HG02571 (cell line): Measurements from ENCODE around the gene CCDC187.
"Not testable (repeated sequence)": the region's sequence is repeated elsewhere in the genome, so short reads cannot be mapped to it uniquely, and the experiment has no call there.

Source experiments
- ATAC-seq: cut with Tn5 transposase; IDR thresholded peaks from one replicate; pipeline ENCODE4 v1.9.1; 2021; ENCODE audit warnings: mild to moderate bottlenecking, moderate library complexity; ENCODE audit not compliant: unreplicated experiment

Gene CCDC187

DNA sequence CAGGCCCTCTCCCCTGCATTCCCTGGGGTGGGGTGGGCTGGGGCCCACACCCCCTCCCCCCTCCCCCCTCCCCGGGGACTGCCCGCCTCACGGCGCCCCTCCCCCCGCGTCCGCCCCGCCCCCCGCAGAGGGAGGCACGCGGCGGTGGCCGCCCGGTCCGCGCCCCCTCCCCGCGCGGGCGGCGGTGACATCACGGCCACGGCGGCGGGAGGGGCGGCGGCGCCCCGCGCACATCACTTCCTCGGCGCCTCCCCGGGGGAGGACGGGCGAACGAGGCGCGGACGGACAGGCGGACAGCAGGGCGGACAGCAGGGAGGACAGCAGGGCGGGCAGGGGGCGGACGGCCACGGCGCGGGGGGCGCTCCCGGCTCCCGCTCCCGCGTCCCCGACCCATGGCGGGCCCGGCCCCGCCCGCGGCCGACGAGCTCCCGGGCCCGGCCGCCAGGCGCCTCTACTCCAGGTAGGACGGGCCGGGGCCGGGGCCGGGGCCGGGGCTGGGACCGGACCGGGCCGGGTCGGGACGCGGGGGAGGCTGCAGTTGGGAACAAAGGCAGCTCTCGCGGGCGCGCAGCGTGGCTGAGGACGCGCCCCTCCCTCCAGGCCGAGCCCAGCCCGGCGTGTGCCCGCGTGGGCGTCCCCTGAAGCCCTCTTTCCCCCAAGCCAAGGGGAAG, 23.5 kb upstream of the CCDC187 start, which contains the start of gene GPSM1:
Gene GPSM1, plus strand, starts transcription at position 236 of the 671 bp plus-strand sequence. Its CDS starts 157 bp downstream, at position 393.
- no peak for ATAC-seq

DNA sequence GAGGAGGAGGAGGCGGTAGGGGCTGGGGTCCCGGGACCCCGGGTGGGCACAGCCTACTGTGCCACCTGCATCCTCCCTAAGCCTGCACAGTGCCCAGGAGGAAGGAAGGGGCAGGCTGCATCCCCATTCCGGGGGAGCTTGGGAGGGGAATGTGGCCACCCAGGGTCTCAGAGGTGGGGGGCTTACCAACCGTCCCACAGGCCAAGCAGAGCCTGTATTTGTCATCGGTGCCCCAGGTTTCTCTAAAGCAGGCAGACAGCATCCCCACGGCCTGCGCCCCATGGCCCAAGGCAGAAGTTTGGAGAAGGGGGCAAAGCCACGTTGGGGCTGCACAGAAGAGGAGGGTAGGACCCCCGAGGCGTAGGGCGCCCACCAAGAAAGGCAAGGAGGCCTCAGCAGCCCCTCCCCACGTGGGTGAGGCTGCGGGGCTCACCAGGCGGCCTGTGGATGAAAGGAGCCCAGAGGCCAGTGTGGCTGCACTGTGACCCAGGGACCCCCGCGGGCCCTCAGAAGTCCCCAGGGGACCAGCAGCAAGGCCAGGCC, 22.9 kb upstream of the CCDC187 start:
- ATAC-seq: no peak

DNA sequence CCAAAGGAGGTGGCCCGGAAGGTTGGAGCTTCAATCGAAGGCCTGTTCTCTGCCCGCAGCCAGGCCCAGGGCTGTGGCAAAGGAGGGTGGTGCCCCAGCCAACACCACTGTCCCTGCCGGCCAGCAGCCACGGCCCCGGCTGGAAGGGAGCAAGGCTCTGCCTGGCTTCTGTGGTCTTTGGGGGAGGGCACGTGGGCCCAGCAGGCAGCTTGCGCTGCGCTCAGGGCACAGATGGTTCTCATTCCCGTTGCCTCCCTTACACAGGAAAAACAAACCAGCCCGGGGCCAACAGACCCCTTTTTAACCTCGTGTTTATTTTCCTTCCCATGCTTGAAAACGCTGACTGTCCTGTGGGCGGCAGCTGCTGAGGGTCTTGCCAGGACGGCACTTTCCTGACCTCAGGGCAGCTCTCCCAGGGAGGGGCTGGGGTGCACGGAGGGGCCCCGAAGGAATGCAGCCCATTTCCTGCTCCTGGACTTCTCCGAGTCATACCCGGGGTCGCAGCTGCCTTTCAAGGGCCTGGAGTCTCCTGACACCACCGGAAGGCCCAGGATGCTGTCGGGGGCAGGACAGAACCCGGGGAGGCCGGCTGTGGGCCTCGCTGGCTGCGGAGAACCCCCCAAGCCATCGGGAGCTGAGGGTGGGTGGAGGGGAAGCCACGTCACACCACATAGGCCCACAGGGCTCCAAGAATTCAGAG, 22.3 kb upstream of the CCDC187 start:
- ATAC-seq: no peak

DNA sequence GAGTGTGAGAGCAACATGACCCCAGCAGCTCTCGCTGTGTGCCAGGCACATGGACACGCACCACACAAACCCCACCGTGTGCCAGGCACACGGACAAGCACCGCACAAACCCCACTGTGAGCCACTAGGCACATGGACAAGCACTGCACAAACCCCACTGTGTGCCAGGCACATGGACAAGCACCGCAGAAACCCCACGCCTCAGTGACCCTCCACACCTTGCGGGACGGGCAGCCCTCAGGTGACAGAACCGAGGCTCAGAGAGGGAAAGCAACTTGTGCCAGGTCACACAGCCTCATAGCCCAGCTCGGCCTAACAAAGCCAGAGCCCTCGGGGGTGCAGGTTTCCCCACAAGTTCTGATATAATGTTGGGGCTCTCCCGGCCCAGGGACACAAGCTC, 21.5 kb upstream of the CCDC187 start:
- ATAC-seq: no peak

DNA sequence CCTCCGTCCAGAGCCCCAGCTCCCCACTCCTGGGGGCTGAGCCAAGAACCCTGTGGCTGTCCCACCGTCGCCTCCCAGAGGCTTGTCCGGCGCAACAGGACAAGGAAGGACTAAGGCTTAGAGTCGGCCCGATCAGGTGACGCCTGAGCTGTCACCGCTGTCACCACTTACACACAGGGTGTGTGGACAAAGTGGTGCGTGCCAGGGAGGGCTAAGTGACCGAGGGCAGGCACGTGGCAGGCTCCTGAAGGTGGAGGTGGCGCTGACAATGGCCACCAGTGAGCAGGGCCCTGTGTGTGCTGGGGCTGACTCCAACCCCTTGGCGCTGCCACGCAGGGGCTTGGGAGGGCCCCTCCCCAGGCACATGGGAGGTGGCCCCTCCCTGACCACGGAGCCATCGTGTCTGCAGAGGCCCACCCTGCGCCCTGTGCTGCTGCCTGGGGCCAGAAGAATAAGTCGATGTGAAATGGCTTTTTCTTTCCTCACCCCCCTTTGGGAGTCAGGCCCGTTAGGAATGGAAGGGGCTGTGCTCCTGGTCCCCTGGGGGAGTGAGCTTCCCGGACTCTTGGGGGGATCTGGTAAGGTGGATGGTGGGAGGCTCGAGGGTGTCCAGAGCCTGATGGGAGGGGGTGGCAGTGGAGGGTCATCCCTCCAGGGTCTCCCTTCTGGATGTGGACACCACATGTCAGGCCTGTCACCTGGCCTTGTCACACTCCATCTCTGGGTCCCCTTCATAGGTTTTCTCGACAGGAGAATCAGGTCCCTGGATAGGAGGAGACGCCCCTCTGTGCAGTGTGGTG, 20.8 kb upstream of the CCDC187 start:
- ATAC-seq: no peak

DNA sequence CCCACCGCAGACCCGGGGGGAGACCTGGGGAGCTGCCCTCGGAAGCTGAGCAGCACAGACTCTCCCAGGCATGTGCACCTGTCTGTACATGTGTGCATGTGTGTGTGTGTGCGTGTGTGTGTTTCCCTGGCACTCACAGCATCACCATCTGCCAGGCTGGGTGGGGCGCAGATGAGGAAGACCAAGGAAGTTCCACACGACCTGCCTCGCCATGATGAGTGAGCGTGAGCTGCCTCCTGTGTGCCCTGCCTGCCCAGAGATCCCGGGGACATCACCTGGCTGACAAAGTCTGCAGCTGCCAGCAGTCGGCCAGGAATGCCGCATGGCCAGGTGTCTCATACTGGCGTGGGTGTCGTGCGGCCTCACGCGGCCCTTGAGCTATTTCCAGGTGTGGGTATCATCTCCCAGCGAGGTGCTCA, 19.5 kb upstream of the CCDC187 start:
- no peak for ATAC-seq

DNA sequence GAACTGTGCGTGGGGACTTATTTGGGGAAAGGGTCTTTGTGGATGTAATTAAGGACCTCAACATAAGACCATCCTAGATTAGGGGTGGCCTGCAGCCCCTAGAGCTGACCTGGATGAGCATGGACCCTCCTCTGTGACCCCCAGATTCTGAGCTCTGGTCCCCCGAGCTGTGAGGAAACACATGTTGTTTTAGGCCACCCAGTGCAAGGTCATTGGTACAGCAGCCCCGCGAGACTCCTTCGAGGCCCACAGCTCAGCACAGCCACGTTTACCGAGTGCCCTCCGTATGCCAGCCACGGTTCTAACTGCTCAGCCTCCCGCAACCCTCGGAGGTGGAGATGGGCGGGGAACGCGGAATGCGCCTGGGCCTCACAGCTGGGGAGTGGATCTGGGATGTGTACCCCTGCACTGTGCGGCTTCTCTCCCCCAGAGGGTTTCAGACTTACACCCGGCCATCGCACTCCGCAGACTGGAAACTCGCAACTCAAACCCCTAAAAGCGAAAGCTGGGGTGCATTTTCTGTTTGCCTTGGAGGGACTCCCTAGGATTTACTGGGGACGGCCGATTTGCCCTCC, 18.9 kb upstream of the CCDC187 start:
- no peak for ATAC-seq

DNA sequence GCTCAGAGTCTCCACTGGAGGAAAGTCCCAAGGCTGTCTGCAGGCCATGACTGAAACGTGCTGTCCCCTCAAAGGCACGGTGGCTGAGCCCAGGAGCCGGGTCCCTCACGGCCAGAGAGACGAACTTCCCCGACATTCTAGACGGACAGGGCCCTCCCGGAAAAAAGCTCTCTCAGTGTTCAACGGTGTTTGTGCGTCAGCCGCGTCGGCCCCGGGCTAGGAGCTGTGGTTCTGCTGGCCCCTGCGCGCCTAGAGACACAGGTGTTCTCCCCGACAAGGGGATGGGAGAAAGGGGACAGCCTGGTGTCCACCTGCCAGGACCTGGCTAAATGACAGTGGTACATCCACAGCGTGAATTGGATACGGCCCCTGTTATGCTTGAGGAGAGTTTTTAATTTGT, 17.7 kb upstream of the CCDC187 start:
- ATAC-seq: no peak

DNA sequence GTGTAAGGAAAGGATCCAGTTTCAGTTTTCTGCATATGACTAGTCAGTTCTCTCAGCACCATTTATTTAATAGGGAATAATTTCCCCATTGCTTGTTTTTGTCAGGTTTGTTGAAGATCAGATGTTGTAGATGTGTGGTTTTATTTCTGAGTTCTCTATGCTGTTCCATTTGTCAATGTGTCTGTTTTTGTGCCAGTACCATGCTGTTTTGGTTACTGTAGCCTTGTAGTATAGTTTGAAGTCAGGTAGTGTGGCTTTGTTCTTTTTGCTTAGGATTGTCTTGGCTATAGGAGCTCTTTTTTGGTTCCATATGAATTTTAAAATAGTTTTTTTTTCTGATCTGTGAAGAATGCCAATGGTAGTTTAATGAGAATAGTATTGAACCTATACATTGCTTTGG, 17.1 kb upstream of the CCDC187 start:
- not testable (repeated sequence) for ATAC-seq

DNA sequence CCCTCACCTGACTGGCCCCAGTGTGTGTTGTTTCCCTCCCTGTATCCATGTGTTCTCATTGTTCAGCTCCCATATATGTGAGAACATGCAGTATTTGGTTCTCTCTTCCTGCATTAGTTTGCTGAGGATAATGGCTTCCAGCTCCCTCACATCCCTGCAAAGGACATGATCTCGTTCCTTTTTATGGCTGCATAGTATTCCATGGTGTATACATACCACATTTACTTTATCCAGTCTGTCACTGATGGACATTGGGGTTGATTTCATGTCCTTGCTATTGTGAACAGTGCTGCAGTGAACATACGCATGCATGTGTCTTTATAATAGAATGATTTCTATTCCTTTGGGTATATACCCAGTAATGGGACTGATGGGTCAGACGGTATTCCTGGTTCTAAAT, 16.1 kb upstream of the CCDC187 start:
- not testable (repeated sequence) for ATAC-seq

DNA sequence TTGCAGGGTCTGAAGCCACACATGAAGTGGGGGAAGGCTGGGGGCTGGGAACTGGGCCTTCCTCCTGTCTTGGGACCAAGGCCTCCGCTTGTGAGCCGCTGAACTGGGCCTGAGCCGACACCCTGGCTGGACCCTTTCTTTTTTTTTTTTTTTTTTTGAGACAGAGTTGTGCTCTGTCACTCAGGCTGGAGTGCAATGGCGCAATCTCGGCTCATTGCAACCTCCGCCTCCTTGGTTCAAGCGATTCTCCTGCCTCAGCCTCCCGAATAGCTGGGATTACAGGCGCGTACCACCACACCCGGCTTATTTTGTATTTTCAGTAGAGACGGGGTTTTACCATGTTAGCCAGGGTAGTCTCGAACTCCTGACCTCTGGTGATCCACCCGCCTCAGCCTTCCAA, 15.3 kb upstream of the CCDC187 start:
- not testable (repeated sequence) for ATAC-seq

DNA sequence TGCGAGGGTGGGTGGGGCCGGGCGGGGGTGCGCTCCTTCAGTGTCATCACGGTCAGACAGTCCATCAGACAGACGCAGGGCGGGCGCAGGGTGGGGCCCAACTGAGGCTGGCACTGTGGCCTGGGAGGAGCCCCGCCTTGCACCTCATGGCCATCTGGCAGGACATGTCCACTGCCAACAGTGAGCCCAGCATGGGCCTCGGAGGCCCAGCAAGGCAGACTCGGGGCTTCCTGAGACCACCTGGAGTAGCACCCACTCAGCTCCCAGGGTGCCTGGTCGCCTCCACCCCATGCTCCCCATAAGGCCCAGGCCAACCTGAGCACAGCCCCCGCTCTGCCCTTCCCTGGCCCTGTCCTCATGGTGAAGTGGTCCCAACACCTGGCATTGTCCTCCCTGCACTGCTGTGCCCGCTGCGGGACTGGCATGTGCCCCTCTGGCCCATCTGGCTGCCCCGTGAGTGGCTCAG, 14.9 kb upstream of the CCDC187 start:
- ATAC-seq: no peak

DNA sequence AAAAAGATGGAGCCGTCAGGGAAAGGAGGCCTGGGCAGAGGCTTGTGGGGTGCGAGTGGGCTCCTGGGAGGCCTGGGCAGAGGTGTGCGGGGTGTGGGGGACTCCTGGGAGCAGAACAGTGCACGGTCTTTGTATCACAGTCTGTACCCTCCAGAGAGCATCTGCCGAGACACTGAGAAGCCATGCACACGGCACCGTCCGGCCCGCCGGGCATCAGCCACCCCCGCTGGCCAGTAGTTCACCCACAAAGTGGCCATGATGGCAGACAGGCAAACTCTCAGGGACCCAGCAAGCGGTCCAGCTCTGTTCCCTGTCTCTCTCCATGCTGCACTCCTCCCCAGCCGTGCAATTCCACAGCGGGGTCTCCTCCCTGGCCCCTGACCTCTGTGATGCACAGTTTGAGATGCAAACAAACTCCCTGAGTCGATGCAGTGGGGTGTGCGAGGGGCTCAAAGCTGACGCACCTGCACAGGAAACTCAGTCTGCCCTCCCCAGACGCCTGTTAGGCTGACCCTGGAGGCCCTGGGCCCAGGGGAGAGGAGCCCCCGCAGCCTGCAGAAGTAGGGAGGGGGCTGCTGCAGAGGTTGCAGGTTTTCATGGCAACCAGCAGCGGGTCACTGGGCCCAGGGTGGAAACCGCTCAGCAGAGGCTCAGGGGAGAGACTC, 14.3 kb upstream of the CCDC187 start:
- no peak for ATAC-seq

DNA sequence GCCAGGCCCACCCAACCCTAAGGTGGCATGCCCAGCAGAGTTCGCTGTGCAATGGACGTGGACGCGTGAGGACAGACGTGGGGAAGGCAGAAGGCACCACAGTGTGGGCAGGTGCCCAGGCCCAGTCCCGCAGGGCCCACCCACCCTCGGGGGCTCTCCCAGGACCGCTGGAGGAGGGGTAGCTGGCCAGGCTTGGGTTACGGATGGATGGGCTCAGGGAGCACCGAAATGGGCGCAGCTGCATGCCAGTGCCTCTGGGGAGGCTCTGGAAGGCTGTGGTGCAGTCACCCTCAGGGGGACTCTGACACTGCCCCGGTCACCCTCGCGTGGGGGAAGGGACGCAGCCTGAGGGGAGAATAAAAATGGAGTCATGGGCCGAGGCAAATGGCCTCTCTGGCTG, 13.8 kb upstream of the CCDC187 start:
- no peak for ATAC-seq

DNA sequence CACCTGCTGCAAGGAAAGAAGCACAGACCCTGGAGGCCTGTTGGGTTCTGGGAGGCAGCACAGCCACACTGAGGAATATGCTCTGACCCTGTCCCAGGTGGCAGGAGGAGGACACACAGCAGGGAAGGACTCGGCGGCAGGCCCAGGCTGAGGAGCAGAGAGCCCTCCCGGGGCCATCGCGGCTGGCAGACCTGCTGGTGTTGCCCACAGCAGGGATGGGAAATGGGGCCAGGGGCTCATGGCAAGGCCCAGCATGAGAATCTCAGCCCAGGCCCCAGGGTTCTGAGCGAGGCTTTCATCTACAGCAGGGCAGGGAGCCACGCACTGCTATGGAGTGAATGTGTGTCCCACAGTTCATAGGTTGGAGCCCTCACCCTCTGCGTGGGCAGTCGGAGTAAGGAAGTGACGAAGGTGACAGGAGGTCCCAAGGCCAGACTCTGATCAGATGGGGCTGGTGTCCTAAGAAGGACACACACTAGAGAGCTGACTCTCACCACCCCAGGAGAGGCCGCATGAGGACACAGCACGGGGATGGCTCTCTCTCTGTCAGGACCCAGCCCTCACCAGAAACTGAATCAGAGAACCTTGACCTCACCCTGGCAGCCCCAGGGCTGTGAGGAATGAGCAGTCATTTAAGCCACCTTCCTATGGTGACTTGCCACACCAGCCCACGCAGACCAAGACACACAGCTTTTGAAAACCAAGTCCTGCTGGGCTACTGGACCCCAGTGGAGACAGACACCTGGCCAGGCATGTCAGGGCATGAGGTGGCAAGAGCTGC, 13.2 kb upstream of the CCDC187 start:
- no peak for ATAC-seq

DNA sequence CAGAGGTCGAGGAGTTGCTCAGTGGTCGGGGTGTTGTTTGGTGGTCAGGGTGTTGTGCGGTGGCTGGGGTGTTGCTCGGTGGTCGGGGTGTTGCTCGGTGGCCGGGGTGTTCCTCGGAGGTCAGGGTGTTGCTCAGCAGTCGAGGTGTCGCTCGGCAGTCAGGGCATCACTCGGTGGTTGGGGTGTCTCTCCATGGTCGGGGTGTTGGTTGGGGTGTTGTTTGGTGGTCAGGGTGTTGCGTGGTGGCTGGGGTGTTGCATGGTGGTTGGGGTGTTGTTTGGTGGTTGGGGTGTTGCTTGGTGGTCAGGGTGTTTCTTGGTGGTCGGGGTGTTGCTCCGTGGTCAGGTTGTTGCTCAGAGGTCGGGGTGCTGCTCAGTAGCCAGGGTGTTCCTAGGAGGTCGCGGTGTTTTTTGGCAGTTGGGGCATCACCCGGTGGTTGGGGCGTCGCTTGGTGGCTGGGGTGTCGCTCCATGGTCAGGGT, 12.4 kb upstream of the CCDC187 start:
- no peak for ATAC-seq

DNA sequence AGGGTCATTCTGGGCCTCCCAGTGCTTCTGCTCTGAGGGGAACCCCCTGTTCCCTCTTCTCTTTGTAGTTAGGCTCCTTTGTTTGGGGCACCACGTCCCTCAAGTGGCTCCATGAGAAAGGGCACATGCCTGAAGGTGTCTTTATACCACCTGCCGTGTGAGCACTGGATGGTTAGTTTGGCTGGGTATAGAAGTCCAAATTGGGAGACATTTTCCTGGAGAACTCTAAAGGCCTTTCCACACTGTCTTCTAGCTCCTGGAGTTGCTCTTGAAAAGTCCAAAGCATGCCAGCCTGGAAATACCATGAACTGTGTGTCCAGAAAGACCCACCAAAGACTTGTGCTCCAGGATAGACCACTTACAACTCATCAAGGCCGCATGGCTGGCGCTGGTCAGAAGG, 11.1 kb upstream of the CCDC187 start:
- ATAC-seq: no peak

DNA sequence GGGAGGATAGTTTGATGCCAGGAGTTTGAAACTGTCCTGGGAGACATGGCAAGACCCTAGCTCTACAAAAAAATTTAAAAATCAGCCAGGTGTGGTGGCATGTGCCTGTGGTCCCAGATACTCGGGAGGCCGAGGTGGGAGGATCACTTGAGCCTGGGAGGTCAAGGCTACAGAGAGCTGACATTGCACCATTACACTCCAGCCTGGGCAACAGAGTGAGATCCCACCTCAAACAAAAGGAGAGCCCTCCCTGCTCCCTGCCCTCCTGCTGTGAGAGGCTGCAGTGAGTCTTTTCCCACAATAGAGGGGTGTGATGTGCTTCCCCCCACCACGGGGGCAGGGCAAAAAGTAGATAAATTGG, 10.1 kb upstream of the CCDC187 start:
- ATAC-seq: no peak
